Glomerular endothelial cell (primary cell): ENCODE results near the gene GRIK2. TPM values are rescaled to one million over a fixed set of nuclear protein-coding genes. Genes with fewer than 3 reads are reported as not detected.

ENCODE experiments used
- DNase-seq: peaks from one replicate; pipeline ENCODE4 v3.0.0-alpha.2; 2011; ENCODE audit warnings: low read depth, low spot score; ENCODE audit errors: extremely low read depth
- total RNA-seq: library from RNA; depleted of rRNA; stranded (reverse); fragments of >200 nt; gene quantifications from 2 replicates; pipeline ENCODE4 v1.2.3, GENCODE V29; 2015

Gene GRIK2
- total RNA-seq, 1 donor from 2014 or later = 5.7 TPM

GRCh38 chr6:102114402-102114801 lies 720.9 kb downstream of the GRIK2 start:
- no peak for DNase-seq

- no peak for DNase-seq
These were observed 722.4 kb downstream of the GRIK2 start for GRCh38 chr6:102115911-102116310.

- no peak for DNase-seq
These were observed 724.5 kb downstream of the GRIK2 start for GRCh38 chr6:102118034-102118433.
